Measurements from ENCODE around the gene CDKN1C.

Gene CDKN1C

GRCh38 chr11:2867142-2867541 lies 18.4 kb downstream of the CDKN1C start:
- no peak for DNase-seq

- DNase-seq: no peak
Observed at GRCh38 chr11:2865922-2866577, 19.5 kb downstream of the CDKN1C start.

GRCh38 chr11:2864901-2865300 lies 20.7 kb downstream of the CDKN1C start:
- DNase-seq: no peak

GRCh38 chr11:2863276-2863618 lies 22.3 kb downstream of the CDKN1C start:
- no peak for DNase-seq

- DNase-seq: no peak
Observed at GRCh38 chr11:2862395-2863275, 22.9 kb downstream of the CDKN1C start.

GRCh38 chr11:2860636-2861035 lies 24.9 kb downstream of the CDKN1C start:
- DNase-seq: no peak

- DNase-seq: no peak
Observed at GRCh38 chr11:2859699-2860037, 25.9 kb downstream of the CDKN1C start.

GRCh38 chr11:2858995-2859698 lies 26.4 kb downstream of the CDKN1C start:
- DNase-seq: no peak

- no peak for DNase-seq
Observed at GRCh38 chr11:2857918-2858317, 27.7 kb downstream of the CDKN1C start.

- DNase-seq: no peak
Observed at GRCh38 chr11:2857276-2857675, 28.3 kb downstream of the CDKN1C start.

GRCh38 chr11:2855162-2855561 lies 30.4 kb downstream of the CDKN1C start:
- DNase-seq: no peak

- no peak for DNase-seq
Observed at GRCh38 chr11:2853997-2854560, 31.5 kb downstream of the CDKN1C start.

GRCh38 chr11:2853401-2853800 lies 32.2 kb downstream of the CDKN1C start:
- no peak for DNase-seq

- no peak for DNase-seq
Observed at GRCh38 chr11:2849994-2850770, 35.4 kb downstream of the CDKN1C start.

- DNase-seq: no peak
Observed at GRCh38 chr11:2848497-2848896, 37.1 kb downstream of the CDKN1C start.

GRCh38 chr11:2847561-2847960 lies 38.0 kb downstream of the CDKN1C start:
- no peak for DNase-seq

GRCh38 chr11:2846470-2846869 lies 39.1 kb downstream of the CDKN1C start:
- no peak for DNase-seq

- DNase-seq: no peak
Observed at GRCh38 chr11:2846056-2846455, 39.5 kb downstream of the CDKN1C start.

- DNase-seq: no peak
Observed at GRCh38 chr11:2844996-2845395, 40.6 kb downstream of the CDKN1C start.

GRCh38 chr11:2844116-2844842 lies 41.3 kb downstream of the CDKN1C start:
- DNase-seq: no peak

- no peak for DNase-seq
Observed at GRCh38 chr11:2843551-2843950, 42.0 kb downstream of the CDKN1C start.

GRCh38 chr11:2842876-2843275 lies 42.7 kb downstream of the CDKN1C start:
- no peak for DNase-seq
